Suprapubic skin (tissue), 3 donors: ENCODE measurements around the gene SANBR.

Experiments used
- CTCF ChIP-seq, 2 donors: fragments of 200-600 bp in 1 of 2; fragments of 450-650 bp in 1 of 2; sonication (generic) in 1 of 2; IDR thresholded peaks; one replicate each; pipeline ENCODE4 v1.5.1; 2016 to 2019; ENCODE audit warnings: antibody characterized with exemption in 2 of 2, mild to moderate bottlenecking in 1 of 2, moderate library complexity in 1 of 2
- POLR2A ChIP-seq, 2 donors: fragments of 450-650 bp; IDR thresholded peaks; one replicate each; pipeline ENCODE4 v1.6.1; 2017; ENCODE audit warnings: antibody characterized with exemption in 2 of 2, mild to moderate bottlenecking in 2 of 2, moderate library complexity in 2 of 2

- TF ChIP-seq CTCF (IDR thresholded peaks at IDR 0.05), result no peak
- TF ChIP-seq POLR2A (IDR thresholded peaks at IDR 0.05), result no peak
Observed at GRCh38 chr2:61059382-61059781, 6.3 kb upstream of the SANBR start.
